Measurements from ENCODE around the gene ADM5. TPM values are rescaled to one million over a fixed set of nuclear protein-coding genes. Genes with fewer than 3 reads are reported as not detected.

Gene ADM5
- total RNA-seq, 1 donor from 2014 or later: 0.53 TPM

- TF ChIP-seq CTCF (IDR thresholded peaks at IDR 0.05; ENCODE audit: insufficient read depth, low read length, severe bottlenecking): no peak
- Histone ChIP-seq H3K36me3 (ENCODE audit: control insufficient read depth, insufficient read depth, low read length) (no peaks in the 10 kb centered on the region), H3K4me3 (ENCODE audit: low read depth, low read length) (no peak overlapping the region), H3K27me3 (ENCODE audit: control insufficient read depth, insufficient read depth, low read length) (peaks cover 3% of the 10 kb centered on the region)
- FAIRE-seq (no peak), DNase-seq (ENCODE audit: low read depth) (no peak)
Measured at GRCh38 chr19:49696115-49696514, 6.7 kb downstream of the ADM5 start.

DNA sequence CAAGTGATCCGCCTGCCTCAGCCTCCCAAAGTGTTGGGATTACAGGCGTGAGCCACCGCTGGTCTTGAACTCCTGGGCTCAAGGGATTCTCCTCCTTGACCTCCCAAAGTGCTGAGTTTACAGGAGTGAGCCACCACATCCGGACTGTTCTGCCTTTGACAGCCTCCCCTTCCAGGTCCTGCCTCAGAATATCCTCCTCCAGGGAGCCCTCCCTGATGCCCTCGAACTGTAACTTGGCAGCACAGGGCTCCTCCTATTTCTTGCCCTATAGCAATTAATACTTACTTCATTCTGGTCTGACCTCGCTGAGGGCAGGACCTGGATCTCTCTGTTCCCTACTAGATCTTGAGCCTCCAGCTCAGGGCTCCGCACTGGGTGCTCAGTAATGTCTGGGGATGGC lies 7.5 kb downstream of the ADM5 start:
- Histone ChIP-seq H3K27me3 (ENCODE audit: control insufficient read depth, insufficient read depth, low read length) (peaks cover 3% of the 10 kb centered on the region), H3K36me3 (ENCODE audit: control insufficient read depth, insufficient read depth, low read length) (no peaks in the 10 kb centered on the region), H3K4me3 (ENCODE audit: low read depth, low read length) (no peak overlapping the region)
- DNase-seq (ENCODE audit: low read depth): no peak
- FAIRE-seq: no peak
- no peak for TF ChIP-seq CTCF (IDR thresholded peaks at IDR 0.05; ENCODE audit: insufficient read depth, low read length, severe bottlenecking)

- no peaks in the 10 kb centered on the region for H3K36me3 ChIP-seq (ENCODE audit: control insufficient read depth, insufficient read depth, low read length)
- TF ChIP-seq CTCF (IDR thresholded peaks at IDR 0.05; ENCODE audit: insufficient read depth, low read length, severe bottlenecking): no peak
- FAIRE-seq (no peak), DNase-seq (ENCODE audit: low read depth) (no peak)
- H3K4me3 ChIP-seq (ENCODE audit: low read depth, low read length): no peak overlapping the region
- H3K27me3 ChIP-seq (ENCODE audit: control insufficient read depth, insufficient read depth, low read length): peaks cover 3% of the 10 kb centered on the region
Measured at GRCh38 chr19:49699364-49699763, 10.0 kb downstream of the ADM5 start.

GRCh38 chr19:49700563-49700962 lies 11.2 kb downstream of the ADM5 start:
- Histone ChIP-seq H3K4me3 (ENCODE audit: low read depth, low read length) (no peak overlapping the region), H3K27me3 (ENCODE audit: control insufficient read depth, insufficient read depth, low read length) (peaks cover 3% of the 10 kb centered on the region), H3K36me3 (ENCODE audit: control insufficient read depth, insufficient read depth, low read length) (no peaks in the 10 kb centered on the region)
- TF ChIP-seq CTCF (IDR thresholded peaks at IDR 0.05; ENCODE audit: insufficient read depth, low read length, severe bottlenecking): no peak
- FAIRE-seq (no peak), DNase-seq (ENCODE audit: low read depth) (no peak)

DNA sequence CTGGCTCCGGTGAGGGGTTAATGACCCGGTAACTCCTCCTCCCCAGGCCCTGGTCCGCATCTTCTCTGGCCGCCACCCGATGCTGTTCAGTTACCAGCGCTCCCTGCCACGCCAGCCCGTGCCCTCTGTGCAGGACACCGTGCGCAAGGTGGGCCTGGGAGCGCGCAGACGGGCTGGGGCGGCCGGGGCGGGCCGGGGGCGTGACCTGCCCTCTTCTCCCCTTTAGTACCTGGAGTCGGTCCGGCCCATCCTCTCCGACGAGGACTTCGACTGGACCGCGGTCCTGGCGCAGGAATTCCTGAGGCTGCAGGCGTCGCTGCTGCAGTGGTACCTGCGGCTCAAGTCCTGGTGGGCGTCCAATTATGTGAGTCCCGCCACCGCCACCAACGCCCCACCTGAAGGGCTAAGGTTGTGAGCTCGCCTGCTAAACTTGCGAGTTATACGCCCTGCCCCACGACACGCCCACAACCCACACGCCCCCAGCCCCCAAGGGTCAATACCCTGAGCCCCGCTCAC lies 11.9 kb downstream of the ADM5 start:
- no peak for TF ChIP-seq CTCF (IDR thresholded peaks at IDR 0.05; ENCODE audit: insufficient read depth, low read length, severe bottlenecking)
- DNase-seq (ENCODE audit: low read depth): no peak
- no peak overlapping the region for H3K4me3 ChIP-seq (ENCODE audit: low read depth, low read length)
- no peaks in the 10 kb centered on the region for H3K36me3 ChIP-seq (ENCODE audit: control insufficient read depth, insufficient read depth, low read length)
- H3K27me3 ChIP-seq (ENCODE audit: control insufficient read depth, insufficient read depth, low read length): peaks cover 3% of the 10 kb centered on the region
- no peak for FAIRE-seq

Data from bronchial epithelial cell (primary cell).